ENCODE measurements around the gene ADCK1. TPM values are rescaled to one million over a fixed set of nuclear protein-coding genes. Genes with fewer than 3 reads are reported as not detected.

The ADCK1 gene
- total and polyA plus RNA-seq, 2 experiments from 2014 or later, result 6.7 to 11.2 TPM

DNA sequence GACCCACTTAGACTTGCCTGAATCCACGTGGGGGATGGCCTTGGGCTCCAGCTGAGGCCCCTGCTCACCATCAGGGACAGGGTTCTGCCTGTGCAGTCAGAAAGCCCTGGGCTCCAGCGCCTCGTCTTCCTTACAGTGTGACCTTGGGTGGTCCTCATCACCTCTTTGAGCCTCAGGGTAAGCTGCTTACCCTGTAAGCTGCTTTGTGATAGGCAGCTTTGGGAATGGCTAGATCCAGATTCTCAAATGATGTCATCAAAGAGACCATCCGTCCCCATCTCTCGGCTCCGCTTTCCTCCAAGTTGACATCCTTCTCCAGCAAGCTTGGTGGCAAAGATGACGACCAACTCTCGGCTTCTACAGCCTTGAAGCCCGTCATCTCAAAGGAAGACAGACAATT is 127.0 kb downstream of the ADCK1 start:
- no peak overlapping the region for H3K4me3 Mint-ChIP-seq
- no peaks in the 10 kb centered on the region for H4K20me1 ChIP-seq (replicated peaks; ENCODE audit: insufficient read depth)
- no peak overlapping the region for H3K27ac ChIP-seq (ENCODE audit: low read depth)
- no peaks in the 10 kb centered on the region for H3K27me3 ChIP-seq (ENCODE audit: insufficient read depth)
- peaks cover 4% of the 10 kb centered on the region for H3K27me3 Mint-ChIP-seq (ENCODE audit: insufficient read depth, low read depth, poor library complexity)
- H2AFZ ChIP-seq, result no peak overlapping the region
- no peak overlapping the region for H3K4me2 ChIP-seq
- H3K4me1 ChIP-seq (ENCODE audit: insufficient read depth), result no peaks in the 10 kb centered on the region
- no peaks in the 10 kb centered on the region for H3K36me3 ChIP-seq (ENCODE audit: insufficient read depth)
- TF ChIP-seq EZH2phosphoT487 (IDR thresholded peaks at IDR 0.05; ENCODE audit: unreplicated experiment) (no peak), ZNF331 (CRISPR knock-in tag; IDR thresholded peaks at IDR 0.05; ENCODE audit: low read depth) (no peak), NANOG (IDR thresholded peaks at IDR 0.05; ENCODE audit: borderline replicate concordance) (no peak), POLR2AphosphoS5 (IDR thresholded peaks at IDR 0.05; ENCODE audit: low read depth) (no peak), ZNF462 (CRISPR knock-in tag; IDR thresholded peaks at IDR 0.05) (no peak), STAT1 (IDR thresholded peaks at IDR 0.05; ENCODE audit: unreplicated experiment) (no peak), CTCF (conservative IDR thresholded peaks at IDR 0.05; ENCODE audit: low read depth in 2 of 2) (no peak), CREB1 (CRISPR knock-in tag; IDR thresholded peaks at IDR 0.05; ENCODE audit: low read depth) (no peak), ZNF114 (CRISPR knock-in tag; IDR thresholded peaks at IDR 0.05) (no peak), ETS1 (IDR thresholded peaks at IDR 0.05) (no peak)
- TF ChIP-seq, protein P1, sequence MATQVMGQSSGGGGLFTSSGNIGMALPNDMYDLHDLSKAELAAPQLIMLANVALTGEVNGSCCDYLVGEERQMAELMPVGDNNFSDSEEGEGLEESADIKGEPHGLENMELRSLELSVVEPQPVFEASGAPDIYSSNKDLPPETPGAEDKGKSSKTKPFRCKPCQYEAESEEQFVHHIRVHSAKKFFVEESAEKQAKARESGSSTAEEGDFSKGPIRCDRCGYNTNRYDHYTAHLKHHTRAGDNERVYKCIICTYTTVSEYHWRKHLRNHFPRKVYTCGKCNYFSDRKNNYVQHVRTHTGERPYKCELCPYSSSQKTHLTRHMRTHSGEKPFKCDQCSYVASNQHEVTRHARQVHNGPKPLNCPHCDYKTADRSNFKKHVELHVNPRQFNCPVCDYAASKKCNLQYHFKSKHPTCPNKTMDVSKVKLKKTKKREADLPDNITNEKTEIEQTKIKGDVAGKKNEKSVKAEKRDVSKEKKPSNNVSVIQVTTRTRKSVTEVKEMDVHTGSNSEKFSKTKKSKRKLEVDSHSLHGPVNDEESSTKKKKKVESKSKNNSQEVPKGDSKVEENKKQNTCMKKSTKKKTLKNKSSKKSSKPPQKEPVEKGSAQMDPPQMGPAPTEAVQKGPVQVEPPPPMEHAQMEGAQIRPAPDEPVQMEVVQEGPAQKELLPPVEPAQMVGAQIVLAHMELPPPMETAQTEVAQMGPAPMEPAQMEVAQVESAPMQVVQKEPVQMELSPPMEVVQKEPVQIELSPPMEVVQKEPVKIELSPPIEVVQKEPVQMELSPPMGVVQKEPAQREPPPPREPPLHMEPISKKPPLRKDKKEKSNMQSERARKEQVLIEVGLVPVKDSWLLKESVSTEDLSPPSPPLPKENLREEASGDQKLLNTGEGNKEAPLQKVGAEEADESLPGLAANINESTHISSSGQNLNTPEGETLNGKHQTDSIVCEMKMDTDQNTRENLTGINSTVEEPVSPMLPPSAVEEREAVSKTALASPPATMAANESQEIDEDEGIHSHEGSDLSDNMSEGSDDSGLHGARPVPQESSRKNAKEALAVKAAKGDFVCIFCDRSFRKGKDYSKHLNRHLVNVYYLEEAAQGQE (IDR thresholded peaks at IDR 0.05; ENCODE audit: unreplicated experiment), result no peak
- no peaks in the 10 kb centered on the region for H3K79me2 ChIP-seq (replicated peaks; ENCODE audit: insufficient read depth)
- no peaks in the 10 kb centered on the region for H3K9me3 Mint-ChIP-seq
- H3K27ac Mint-ChIP-seq, result no peak overlapping the region
- DNase-seq (ENCODE audit: low spot score), result no peak
- H3K4me1 Mint-ChIP-seq, result no peaks in the 10 kb centered on the region
- no peak for ATAC-seq
- H3K9me2 ChIP-seq (ENCODE audit: insufficient read depth), result peaks cover 10% of the 10 kb centered on the region; the same call in 1 of the 2 replicates
- H3F3A ChIP-seq (replicated peaks; ENCODE audit: low read depth), result no peaks in the 10 kb centered on the region
- no peak overlapping the region for H3K4me3 ChIP-seq
- peaks cover 7% of the 10 kb centered on the region; the same call in 2 of the 3 replicates for H3K36me3 Mint-ChIP-seq (ENCODE audit: low read depth)
